Inferior parietal cortex (tissue), 1 donor: ENCODE results near the gene ASPG.

Experiments
- DNase-seq: peaks from one replicate; pipeline ENCODE4 v3.0.0-alpha.2; 2016; ENCODE audit errors: extremely low spot score

Gene ASPG

GRCh38 chr14:104116288-104116755 is 30.8 kb downstream of the ASPG start:
- DNase-seq: no peak

GRCh38 chr14:104116756-104117340 is 31.3 kb downstream of the ASPG start:
- DNase-seq: no peak

- no peak for DNase-seq
Observed at GRCh38 chr14:104117341-104118005, 32.0 kb downstream of the ASPG start.

GRCh38 chr14:104118006-104118844 is 32.7 kb downstream of the ASPG start:
- no peak for DNase-seq

GRCh38 chr14:104119119-104119487 is 33.6 kb downstream of the ASPG start:
- no peak for DNase-seq

- no peak for DNase-seq
Observed at GRCh38 chr14:104119488-104120251, 34.2 kb downstream of the ASPG start.

GRCh38 chr14:104120281-104120741 is 34.8 kb downstream of the ASPG start:
- DNase-seq: peak; percentile 16

- DNase-seq: no peak
Observed at GRCh38 chr14:104121142-104121541, 35.6 kb downstream of the ASPG start.

GRCh38 chr14:104123879-104124278 is 38.4 kb downstream of the ASPG start:
- DNase-seq: no peak

- no peak for DNase-seq
Observed at GRCh38 chr14:104125011-104125410, 39.5 kb downstream of the ASPG start.

GRCh38 chr14:104126753-104127152 is 41.3 kb downstream of the ASPG start:
- no peak for DNase-seq

- DNase-seq: no peak
Observed at GRCh38 chr14:104128981-104129380, 43.5 kb downstream of the ASPG start.

GRCh38 chr14:104129556-104129955 is 44.1 kb downstream of the ASPG start:
- DNase-seq: no peak

GRCh38 chr14:104130974-104131651 is 45.6 kb downstream of the ASPG start:
- peak; percentile 43 for DNase-seq

- no peak for DNase-seq
Observed at GRCh38 chr14:104131968-104132732, 46.6 kb downstream of the ASPG start.

- DNase-seq: no peak
Observed at GRCh38 chr14:104132981-104133380, 47.5 kb downstream of the ASPG start.

GRCh38 chr14:104133496-104133895 is 48.0 kb downstream of the ASPG start:
- no peak for DNase-seq

GRCh38 chr14:104134061-104134965 is 48.8 kb downstream of the ASPG start:
- DNase-seq: no peak

- DNase-seq: no peak
Observed at GRCh38 chr14:104135121-104135903, 49.8 kb downstream of the ASPG start.
